GM18909 (cell line): ENCODE results near the gene TMEM163.
"Not testable (repeated sequence)": the region's sequence is repeated elsewhere in the genome, so short reads cannot be mapped to it uniquely, and the experiment has no call there.

Experiments
- ATAC-seq: cut with Tn5 transposase; IDR thresholded peaks from one replicate; pipeline ENCODE4 v1.9.1; 2021; ENCODE audit warnings: mild to moderate bottlenecking; ENCODE audit not compliant: unreplicated experiment, poor library complexity

Gene TMEM163

DNA sequence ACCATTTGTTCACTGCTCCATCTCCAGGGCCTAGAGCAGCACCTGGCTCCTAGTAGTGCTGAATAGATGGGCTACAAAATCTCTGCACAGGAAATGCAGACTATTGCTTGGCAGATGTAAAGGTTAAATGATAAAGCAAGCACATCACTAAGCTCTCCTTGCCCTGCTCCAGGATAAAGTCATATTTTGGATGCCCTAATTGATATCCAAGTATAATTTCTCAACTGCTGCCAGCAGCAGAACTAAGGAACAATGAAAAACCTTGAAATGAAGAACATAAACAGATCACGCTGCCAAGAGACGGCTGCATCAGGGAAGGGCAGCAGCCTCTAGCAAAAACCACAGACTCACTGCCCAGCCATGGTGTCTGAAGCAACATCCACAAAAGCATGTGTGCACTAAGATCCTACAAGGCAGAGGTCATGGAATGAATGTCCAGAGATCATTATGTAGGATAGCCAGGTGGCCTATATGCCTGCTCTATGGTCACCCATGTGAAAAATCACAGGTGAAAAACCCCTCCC is 134.7 kb downstream of the TMEM163 start:
- no peak for ATAC-seq

DNA sequence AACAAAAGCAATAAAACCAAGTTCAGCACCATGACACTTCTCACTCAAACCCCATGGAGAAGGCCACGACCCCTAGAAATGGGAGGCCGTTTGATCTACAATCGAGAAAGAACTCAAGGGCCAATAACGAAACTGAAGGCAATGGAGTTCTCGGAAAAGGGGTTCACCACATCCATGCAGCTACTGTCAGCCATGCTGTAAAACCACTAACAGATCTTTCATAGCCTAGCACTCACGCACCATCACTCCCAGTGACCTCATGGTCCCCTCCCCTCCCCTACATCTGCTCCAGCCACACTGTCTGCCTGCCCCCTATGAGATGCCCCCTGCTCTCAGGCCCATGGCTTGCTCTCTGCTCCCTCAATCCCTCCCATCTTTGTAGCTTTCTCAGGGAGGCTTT is 135.3 kb downstream of the TMEM163 start:
- ATAC-seq = no peak

DNA sequence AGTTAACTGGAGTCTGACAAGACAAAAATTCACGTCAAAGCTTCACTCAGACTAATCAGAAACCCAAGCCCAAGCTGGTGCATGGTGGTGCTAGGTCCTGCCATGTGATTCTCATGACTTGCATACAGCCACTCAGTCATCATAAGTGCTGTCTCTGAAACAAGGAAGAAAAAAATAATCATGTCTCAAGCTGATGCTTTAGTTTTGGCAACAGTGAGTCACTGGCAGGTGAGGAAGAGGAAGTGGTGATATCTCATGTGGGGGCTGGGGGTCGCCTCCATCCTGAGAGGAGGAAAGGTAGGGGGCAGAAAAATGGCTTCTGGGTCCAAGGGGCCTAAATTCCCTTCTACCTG is 136.3 kb downstream of the TMEM163 start:
- ATAC-seq = peak; percentile 44

DNA sequence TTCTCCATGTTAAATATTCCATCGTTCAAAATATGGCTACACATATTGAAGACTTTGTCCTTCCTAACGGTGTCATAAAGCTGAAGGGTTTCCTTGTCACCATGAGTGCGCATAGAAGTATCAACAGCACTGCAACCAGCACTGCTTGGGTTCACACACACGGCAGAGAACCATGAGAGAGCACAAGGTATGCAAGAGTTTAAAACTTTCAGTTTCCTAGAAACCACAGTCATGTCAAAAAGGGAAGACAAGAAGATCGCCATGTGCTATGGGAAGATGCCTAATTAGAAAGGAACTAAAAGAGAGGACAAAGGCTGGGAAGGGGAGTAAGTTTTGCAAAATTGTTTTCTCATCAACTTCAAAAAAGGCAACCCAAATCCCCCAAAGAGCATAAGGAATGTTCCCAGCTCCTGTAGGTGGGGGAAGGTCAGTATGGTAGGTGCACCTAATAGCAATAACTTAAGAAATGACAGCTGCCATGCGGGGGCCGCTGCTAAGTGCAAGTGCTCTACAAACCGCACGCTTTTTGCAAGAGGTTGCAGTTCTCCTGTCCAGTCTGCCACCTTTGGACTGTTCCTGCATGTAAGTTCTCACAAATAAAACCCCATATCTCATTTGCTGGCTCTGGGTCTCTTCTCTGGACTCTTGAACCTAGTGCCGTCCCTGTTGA is 136.8 kb downstream of the TMEM163 start:
- peak; percentile 61 for ATAC-seq

DNA sequence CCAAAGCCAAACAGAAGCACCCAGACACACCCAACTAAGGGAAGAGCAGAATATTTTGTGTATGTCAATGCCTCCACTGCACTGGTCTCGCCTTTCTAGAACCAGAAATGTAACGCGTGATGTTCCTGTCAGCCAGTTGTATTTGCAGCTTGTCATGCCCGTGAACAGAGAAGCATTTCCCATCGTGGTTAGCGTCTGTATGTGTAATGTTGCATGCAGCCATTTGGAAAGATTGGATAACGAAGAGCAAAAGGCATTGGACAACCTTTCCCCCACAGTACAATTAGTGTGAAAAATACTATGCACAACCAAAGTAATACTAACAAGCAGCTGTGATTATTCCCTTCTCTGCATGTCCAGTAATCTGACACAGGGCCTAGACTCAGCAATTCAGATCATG is 140.5 kb downstream of the TMEM163 start:
- ATAC-seq = no peak

DNA sequence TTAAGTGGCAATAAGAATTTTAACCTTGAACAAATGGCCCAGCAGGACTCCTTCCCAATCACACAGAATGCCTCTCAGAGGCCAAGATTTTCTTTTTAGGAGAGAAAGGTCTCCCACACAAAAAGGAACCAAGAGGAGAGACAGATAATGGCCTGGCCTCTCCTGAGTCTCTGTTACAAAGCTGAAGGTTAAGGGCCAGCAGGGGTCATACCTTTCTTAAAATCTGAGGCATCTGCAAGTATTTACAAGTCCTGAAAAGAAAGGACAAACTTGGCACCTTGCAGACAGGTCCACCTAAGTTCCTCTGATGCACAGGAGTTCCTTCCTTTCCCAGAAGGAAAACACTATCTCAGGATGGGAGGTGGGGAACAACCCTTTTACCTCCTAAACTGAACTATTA is 142.3 kb downstream of the TMEM163 start:
- no peak for ATAC-seq

DNA sequence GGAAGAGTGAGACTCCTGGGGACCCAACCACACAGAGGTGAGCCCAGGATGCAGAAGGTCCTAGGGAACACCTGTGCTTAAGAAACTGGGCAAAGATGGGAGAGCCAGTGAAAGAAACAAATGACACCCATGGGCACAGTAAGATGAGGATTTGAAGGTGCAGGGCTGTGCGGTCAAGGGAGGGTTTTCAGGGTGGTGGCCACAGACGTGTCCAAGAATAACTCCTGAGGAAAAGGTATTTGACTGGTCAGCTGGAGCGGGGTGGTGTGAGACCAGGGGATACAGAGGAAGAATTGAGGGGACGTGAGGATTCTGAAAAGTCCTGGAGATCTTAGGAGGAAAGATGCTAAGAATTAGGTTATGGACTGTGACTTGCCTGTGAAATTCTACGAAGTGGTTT is 142.9 kb downstream of the TMEM163 start:
- no peak for ATAC-seq

DNA sequence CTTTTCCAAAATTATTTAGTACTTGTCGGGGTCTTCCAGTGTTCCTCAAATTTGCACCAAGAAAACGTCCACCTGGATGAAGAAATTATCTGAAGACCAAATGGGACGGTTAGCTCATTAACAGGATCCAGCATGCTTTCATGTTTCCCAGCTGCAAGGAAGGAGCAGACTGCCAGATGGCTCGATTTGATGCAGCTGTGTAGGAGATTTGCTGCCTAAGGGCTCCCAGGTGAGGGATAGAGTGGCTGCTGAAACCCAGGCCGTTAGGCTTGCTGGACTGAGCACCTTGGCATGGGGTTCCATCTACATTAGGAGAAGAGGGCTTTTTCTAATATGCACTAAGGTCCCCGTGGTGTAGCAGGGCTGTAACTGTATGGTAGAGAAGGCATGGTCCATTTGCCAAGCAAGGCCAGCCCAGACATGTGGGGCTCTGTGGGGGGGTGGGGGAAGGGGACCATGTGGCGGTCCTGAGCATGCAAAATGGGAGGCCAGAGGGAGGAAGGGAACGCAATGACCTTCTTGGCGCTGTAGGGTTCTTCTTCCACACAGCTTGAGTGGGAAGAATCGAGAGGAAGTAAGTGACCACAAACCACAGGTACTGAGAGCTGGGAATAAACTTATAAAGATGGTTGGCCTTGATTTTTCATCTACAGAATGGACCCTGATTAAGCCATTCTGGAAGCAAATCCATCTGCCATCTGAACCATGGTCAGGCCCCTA is 144.0 kb downstream of the TMEM163 start:
- no peak for ATAC-seq

DNA sequence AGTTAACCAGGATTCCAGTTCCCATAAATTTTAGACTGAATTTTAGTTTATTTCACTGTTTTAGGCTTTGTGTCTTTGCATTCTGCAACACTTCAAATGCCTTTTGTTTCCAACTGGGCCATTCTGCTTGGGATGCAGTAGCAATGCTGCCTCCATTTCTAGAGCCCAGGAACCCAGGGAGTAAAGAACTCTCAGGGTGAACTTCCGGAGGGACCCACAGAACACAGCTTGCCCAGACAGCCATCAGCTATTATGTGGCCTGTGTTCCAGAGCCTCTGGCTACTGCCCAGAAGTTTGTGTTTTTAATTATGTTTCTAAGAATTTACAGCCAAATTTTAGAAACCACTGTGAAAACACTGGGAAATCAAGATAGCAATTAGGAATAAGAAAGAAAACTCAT is 145.1 kb downstream of the TMEM163 start:
- ATAC-seq = no peak

DNA sequence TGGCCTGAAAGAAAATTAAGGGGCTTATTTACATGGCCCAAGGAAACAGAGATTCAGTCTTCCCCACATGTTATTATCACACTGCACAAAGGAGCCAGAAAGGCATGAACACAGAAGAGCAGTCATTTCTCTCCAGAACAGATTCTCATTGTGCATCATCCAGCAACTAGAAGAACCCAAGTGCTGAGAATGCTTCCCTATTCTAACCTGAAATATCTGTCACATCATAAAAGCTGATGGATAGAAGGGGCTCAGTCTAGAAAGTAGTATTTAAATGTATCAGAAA is 145.8 kb downstream of the TMEM163 start:
- ATAC-seq = no peak

DNA sequence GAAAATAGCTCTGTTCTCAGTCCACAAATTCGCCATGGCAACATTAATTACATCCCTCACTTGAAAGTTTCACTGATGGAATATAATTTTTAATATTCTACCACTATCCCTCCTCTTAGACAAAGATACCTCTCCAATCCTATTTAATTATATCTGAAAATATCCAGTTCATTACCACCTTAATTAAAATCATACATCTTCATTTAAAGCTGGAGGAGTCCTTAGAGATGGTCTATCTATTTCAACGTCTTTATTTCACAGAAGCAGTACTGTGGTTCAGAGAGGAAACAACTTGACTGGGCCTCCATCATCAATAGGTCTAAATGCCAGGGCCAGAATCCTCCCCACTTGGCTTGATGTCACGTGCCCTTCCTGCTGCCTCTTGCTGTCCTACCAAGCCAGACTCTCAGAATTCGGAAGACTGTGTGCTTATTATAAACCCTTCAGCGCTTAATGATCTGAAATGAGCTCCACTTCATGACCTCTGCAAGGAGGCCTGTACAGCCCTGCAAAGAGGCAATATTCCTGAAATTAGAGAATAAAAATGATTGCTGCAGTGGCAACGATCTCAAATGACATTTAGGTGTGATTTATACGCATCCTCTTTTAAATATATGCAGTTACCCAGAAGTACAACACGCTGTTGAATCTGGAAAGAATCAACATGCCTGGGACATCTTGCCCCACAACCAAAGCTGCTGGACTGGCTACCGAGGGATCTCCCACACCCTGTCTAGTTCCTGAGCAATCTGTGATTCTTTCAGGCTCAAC is 146.3 kb downstream of the TMEM163 start:
- ATAC-seq = no peak

DNA sequence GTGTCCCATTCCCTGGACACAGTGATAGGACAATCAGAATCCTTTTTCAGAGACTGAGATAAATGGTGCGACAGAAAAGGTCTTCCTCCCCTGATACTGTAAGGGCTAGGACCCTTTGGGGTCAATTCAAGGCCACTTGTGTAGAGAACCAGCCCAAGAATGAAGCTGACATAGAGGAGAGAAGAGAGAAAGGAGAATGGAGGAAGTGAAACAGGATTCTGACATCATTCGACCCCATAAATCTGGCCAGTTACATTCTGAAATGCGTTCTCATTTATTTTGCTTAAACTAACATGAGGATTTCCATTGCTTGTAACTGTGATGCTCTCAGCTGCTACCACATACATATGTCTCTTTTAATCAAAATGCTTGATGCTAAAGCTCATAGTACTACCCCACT is 148.1 kb downstream of the TMEM163 start:
- peak; percentile 44 for ATAC-seq

DNA sequence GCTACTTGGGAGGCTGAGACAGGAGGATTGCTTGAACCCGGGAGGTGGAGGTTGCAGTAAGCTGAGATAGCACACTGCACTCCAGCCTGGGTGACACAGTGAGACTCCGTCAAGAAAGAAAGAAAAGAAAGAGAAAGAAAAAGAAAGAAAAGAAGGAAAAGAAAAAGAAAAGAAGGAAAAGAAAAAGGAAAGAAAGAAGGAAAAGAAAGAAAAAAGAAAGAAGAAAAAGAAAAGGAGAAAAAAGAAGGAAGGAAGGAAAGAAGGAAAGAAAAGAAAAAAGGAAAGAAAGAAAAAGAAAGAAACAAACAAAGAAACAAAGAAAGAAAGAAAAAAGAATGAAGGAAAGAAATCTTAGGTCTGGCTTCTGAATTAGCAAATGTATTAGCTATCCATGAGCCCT is 150.4 kb downstream of the TMEM163 start:
- no peak for ATAC-seq

DNA sequence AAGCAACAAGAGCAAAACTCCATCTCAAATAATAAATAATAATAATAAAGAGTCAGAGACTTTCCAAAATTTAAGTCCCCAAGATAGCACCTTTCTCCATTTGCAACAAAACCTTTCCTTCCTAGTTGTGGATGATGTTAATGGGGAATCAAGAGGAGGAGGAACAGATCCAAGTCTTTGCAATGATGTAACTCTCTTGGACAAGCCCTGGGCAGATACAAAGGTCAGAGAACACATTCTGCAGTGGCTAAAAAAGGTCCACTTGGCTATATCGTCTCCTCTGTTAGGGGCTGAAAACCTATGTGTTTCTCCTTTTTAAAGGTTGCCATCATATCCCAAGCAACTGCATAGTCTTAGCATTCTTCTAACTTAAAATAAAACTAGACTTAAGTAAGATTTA is 151.1 kb downstream of the TMEM163 start:
- no peak for ATAC-seq

DNA sequence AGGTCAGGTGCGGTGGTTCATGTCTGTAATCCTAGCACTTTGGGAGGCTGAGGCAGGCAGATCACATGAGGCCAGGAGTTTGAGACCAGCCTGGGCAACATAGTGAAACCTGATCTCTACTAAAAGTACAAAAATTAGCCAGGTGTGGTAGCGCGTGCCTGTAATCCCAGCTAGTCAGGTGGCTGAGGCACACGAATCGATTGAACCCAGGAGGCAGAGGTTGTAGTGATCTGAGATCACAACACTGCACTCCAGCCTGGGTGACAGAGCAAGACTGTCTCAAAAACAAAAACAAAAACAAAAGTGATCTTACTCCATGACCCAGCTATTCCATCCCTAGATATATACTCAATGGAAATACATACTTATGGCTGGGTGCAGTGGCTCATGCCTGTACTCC is 153.8 kb downstream of the TMEM163 start:
- not testable (repeated sequence) for ATAC-seq

DNA sequence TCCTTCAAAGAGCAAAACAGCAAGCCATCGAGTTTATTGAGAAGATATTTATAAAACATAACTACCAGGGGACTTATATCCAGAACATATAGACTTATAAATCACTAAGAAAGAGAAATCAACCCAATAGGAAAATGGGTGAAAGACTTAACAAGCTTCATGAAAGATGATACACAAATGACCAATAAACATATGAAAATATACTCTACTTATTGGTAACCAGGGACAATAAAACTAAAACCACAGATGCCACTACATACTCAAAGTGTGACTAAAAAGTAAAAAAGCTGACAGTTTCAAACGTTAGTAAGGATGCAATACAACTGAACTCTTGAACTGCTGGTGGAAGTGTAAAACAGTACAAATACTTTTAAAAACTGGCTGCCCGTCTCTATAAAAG is 154.3 kb downstream of the TMEM163 start:
- ATAC-seq = no peak

DNA sequence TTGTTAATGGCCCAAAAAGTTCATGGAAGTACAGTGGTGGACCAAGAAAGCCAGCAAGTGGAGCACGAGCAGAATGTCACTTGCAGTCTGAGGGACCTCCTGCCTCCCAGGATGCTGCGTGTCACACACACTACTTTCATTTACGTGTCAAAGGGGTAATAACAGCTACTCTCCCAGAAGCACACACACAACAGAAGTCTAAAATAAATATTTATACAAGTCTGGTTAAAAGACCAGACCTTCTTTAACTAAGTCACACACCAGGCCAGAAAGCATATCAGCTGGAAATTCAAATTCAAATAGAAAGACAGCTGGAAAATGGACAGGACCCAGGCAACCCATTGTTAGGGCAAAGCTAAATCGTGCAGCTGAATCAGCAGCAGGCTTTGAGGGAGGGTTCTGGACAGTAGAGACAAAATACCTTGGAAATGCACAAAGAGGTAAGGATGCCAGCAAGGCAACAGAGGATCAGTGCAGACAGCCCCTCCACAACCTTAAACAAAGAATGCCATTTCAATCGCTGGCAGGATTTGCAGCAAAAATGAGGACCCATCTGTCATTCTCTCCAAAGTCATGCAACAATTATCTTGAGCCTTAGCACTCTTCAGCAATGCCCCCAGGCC is 160.5 kb downstream of the TMEM163 start:
- ATAC-seq = no peak

DNA sequence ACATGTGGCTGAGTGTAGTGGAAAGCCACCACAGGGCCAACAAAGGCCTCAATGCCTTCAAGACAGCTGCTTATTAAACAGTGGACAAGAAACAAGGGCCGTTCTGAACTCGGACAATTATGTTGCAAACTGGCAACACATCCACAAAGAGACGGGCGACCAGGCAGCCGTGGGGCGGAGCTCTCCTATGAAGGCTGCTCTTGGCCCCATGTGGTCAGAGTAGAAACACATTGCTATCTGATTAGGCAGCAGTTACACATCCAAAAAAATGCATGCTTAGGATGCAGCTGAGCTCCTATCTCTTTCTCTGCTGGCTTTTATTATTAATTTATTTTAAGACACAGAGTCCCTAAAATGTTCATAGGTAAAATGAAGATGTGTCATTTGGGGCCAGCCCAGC is 163.4 kb downstream of the TMEM163 start:
- no peak for ATAC-seq

DNA sequence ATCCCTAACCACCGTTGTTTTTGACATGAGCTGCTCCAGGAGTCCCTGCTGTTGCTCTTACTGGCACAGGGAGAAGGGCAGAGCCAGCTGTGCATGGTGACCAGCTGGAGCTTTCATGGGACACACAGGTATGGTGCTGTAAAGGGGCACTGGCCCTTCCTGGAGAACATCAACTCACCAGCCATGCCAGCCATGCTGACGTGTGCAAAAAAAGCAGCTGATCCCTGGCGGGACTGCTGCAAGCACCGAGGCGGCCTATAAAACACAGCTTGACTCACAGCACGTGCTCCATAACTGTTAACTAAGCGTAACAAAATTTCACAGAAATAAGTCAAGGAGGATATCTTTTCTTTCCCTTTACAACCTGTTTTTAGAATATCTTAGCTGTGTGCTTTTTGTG is 165.1 kb downstream of the TMEM163 start:
- ATAC-seq = no peak

DNA sequence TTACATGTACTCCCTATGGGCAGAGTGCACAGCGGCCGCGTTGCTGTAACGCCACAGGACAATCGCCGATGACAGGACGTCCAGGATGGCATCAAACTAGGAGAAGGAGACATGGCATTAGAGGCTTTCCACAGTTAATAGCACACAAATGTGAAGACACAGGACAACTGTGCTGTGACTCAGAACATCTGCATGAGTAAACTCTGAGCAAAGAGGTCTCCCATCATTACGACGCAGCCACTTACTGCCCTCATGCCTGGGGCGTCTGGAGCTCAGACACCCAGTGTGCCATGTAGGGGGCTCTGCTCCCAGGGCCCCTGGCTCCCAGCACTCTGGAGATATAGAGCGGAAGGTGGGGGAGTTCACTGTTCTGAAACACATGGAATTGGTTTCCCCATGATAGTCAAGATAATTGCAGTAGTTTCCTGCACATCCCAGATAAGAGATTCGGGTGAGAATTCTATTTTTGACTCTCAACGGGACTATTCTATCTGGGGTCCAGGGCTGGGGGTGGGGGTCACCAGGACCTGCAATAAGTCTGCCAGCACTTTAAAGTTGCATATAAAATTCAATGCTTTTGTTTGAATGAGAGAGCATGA is 168.1 kb downstream of the TMEM163 start:
- ATAC-seq = no peak

DNA sequence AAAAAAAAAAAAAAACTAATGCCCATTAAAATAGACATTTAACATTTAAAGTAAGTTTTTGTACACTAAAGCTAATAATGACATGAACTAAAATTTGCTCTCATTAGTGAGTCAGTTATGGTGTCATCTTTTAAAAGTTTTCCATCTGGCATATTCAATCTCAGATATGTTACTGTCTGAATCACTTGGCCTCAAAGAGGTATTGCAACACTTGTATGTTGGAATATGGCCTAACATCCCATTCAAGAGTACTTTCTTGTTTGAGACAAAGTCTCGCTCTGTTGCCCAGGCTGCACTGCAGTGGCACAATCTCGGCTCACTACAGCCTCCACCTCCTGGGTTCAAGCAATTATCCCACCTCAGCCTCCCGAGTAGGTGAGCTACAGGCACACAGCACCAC is 169.7 kb downstream of the TMEM163 start:
- no peak for ATAC-seq
